Ovary (tissue), 9 donors: ENCODE measurements around the gene DOCK1. TPM values are rescaled to one million over a fixed set of nuclear protein-coding genes. Genes with fewer than 3 reads are reported as not detected.

ENCODE experiments used
- DNase-seq, 5 donors: peaks; one replicate each; pipeline ENCODE4 v3.0.0-alpha.2; 2019 to 2020
- H3K27ac ChIP-seq, 2 donors: fragments of 200-600 bp; one replicate each; pipeline versions ENCODE4 v1.5.1 to v1.8.0; 2019 to 2022
- H3K27me3 ChIP-seq: fragments of 200-600 bp; one replicate; pipeline ENCODE4 v1.8.0; 2022
- H3K36me3 ChIP-seq: fragments of 200-600 bp; sonication (generic); one replicate; pipeline ENCODE4 v1.5.1; 2019
- H3K4me1 ChIP-seq: one replicate; pipeline ENCODE4 v1.8.1; 2013; ENCODE audit warnings: mild to moderate bottlenecking, moderate library complexity; ENCODE audit not compliant: insufficient read depth
- H3K4me3 ChIP-seq: fragments of 200-600 bp; sonication (generic); one replicate; pipeline ENCODE4 v1.5.1; 2017
- H3K9me3 ChIP-seq, 2 donors: fragments of 200-600 bp in 1 of 2; sonication (generic) in 1 of 2; one replicate each; pipeline versions ENCODE4 v1.5.1 to v1.8.1; 2013 to 2019; ENCODE audit warnings: mild to moderate bottlenecking in 1 of 2, moderate library complexity in 1 of 2
- CTCF ChIP-seq, 3 donors: fragments of 450-650 bp in 2 of 3; fragments of 200-600 bp in 1 of 3; IDR thresholded peaks; one replicate each; pipeline versions ENCODE4 v1.5.1 to v1.8.0; 2016 to 2022; ENCODE audit warnings: antibody characterized with exemption in 3 of 3, mild to moderate bottlenecking in 1 of 3
- EP300 ChIP-seq: sonication (generic); formaldehyde crosslinking; IDR thresholded peaks from one replicate; pipeline ENCODE4 v1.6.1; 2017; ENCODE audit warnings: antibody characterized with exemption
- POLR2A ChIP-seq: fragments of 450-650 bp; IDR thresholded peaks from one replicate; pipeline ENCODE4 v1.6.1; 2017; ENCODE audit warnings: antibody characterized with exemption, mild to moderate bottlenecking, moderate library complexity
- WGBS, 3 donors: extraction: QIAGEN DNeasy Blood & Tissue Kit in 1 of 3; methylation state at CpG; one replicate each; pipeline versions ENCODE4 v1.1.5 to v1.1.7; 2013 to 2017; 5-methylcytosine and 5-hydroxymethylcytosine counted together
- intact Hi-C, 4 donors: fragments of 100-400 bp; cut with DNase I; formaldehyde crosslinking; loops; one replicate each; pipeline versions ENCODE4 v1.11.0 to v1.15.1; 2022 to 2023
- polyA plus RNA-seq, 2 donors: library from polyadenylated mRNA; stranded (reverse); fragments of 200-250 nt in 1 of 2; fragments of 350-450 nt in 1 of 2; fragmentation: Illumina TruSeq in 1 of 2; extraction: RNeasy Lipid Tissue Mini Kit (QIAGEN cat#74804) in 1 of 2; gene quantifications; one replicate each; pipeline ENCODE4 v1.2.3, GENCODE V29; 2013 to 2014
- total RNA-seq, 7 donors: library from RNA; depleted of rRNA in 2 of 7; stranded (reverse); fragments of >200 nt in 2 of 7; fragmentation: NEBNext Ultra II Directional in 3 of 7; extraction: Animal tissue kit (Norgen Biotek cat#: 25700) in 3 of 7; gene quantifications; one replicate each; pipeline versions ENCODE4 v1.1.0 to v1.2.4, GENCODE V29; 2016 to 2023
- donor health status: DM: no; HTN: no; CAD: no; lungs with moderate emphysema.
- donor health status: DM: no; HTN: no; CAD: no.
- donor health status: Bipolar disorder and iron deficiency.
- donor health status: DM: yes; HTN: yes; CAD: no.
- donor health status: DM: no; HTN: no; CAD: no.
- donor health status: DM: yes; HTN: yes; CAD: no.

Gene DOCK1
- total and polyA plus RNA-seq, 9 donors = 24.7 to 68.3 (median 51.1) TPM

GRCh38 chr10:127402596-127403409 is 497.6 kb downstream of the DOCK1 start:
- TF ChIP-seq POLR2A = no peak
- DNase-seq = peak in 2 of 5 donors; percentile 25 to 50
- H3K27ac ChIP-seq = peak overlapping the region in 1 of 2 donors; percentile 38
- intact Hi-C loops = no loop called here
- WGBS, 3 donors = 24 to 50% (median 24%) methylated on average over 16 of the region's 16 CpGs
- H3K4me1 ChIP-seq = peaks cover 15% of the 10 kb centered on the region
- no peak overlapping the region for H3K4me3 ChIP-seq
- H3K36me3 ChIP-seq = no peaks in the 10 kb centered on the region
- no peaks in the 10 kb centered on the region for H3K27me3 ChIP-seq
- no peaks in the 10 kb centered on the region for H3K9me3 ChIP-seq

- 73 to 84% (median 75%) methylated on average over 4 of the region's 4 CpGs for WGBS, 3 donors
- TF ChIP-seq POLR2A = no peak
- TF ChIP-seq EP300 = no peak
- TF ChIP-seq CTCF (IDR thresholded peaks at IDR 0.05) = no peak
These were observed 500.0 kb downstream of the DOCK1 start for GRCh38 chr10:127405221-127405620.

GRCh38 chr10:127406018-127406550 is 500.9 kb downstream of the DOCK1 start:
- 94 to 97% (median 97%) methylated on average over 12 of the region's 12 CpGs for WGBS, 3 donors
- H3K27me3 ChIP-seq = no peaks in the 10 kb centered on the region
- H3K4me1 ChIP-seq = peaks cover 8% of the 10 kb centered on the region
- H3K27ac ChIP-seq = no peak overlapping the region
- TF ChIP-seq EP300 (no peak), POLR2A (no peak), CTCF (IDR thresholded peaks at IDR 0.05) (no peak)
- no peak overlapping the region for H3K4me3 ChIP-seq
- no peaks in the 10 kb centered on the region for H3K36me3 ChIP-seq
- intact Hi-C loops = loop anchor here in 1 of 4 donors (5.0 kb wide), 1 partner anchor 1419 kb away; no protein-coding TSS in a partner anchor
- peak in 1 of 5 donors; percentile 10 for DNase-seq
- no peaks in the 10 kb centered on the region for H3K9me3 ChIP-seq

More at GRCh38 chr10:127405221-127405620, 500.0 kb downstream of the DOCK1 start:
- Histone ChIP-seq H3K27ac (no peak overlapping the region), H3K4me3 (no peak overlapping the region), H3K4me1 (peaks cover 11% of the 10 kb centered on the region), H3K27me3 (no peaks in the 10 kb centered on the region), H3K36me3 (no peaks in the 10 kb centered on the region), H3K9me3 (no peaks in the 10 kb centered on the region)
- no peak for DNase-seq
- intact Hi-C loops = loop anchor here in 1 of 4 donors (5.0 kb wide), 1 partner anchor 1418 kb away; no protein-coding TSS in a partner anchor

GRCh38 chr10:127407551-127407950 is 502.3 kb downstream of the DOCK1 start:
- intact Hi-C loops = loop anchor here in 1 of 4 donors (5.0 kb wide), 1 partner anchor 1420 kb away; no protein-coding TSS in a partner anchor
- DNase-seq = peak in 2 of 5 donors; percentile 8 to 21

More at GRCh38 chr10:127407551-127407950, 502.3 kb downstream of the DOCK1 start:
- H3K36me3 ChIP-seq = no peaks in the 10 kb centered on the region
- no peaks in the 10 kb centered on the region for H3K27me3 ChIP-seq
- H3K4me3 ChIP-seq = no peak overlapping the region
- WGBS, 3 donors = 91 to 92% (median 92%) methylated on average over 6 of the region's 6 CpGs
- no peaks in the 10 kb centered on the region for H3K9me3 ChIP-seq
- TF ChIP-seq CTCF (IDR thresholded peaks at IDR 0.05) (no peak), POLR2A (no peak), EP300 (no peak)
- H3K27ac ChIP-seq = no peak overlapping the region
- H3K4me1 ChIP-seq = peaks cover 6% of the 10 kb centered on the region
